Ramos (cell line): ENCODE results near the gene CHD5.

Experiments
- in situ Hi-C: fragments of 300-500 bp; cut with MboI; formaldehyde crosslinking; loops from one replicate; pipeline ENCODE4 v1.14.3; 2022; ENCODE audit warnings: low sequenced_read_pairs; ENCODE audit not compliant: unreplicated experiment

The CHD5 gene

GRCh38 chr1:6205849-6206519 is 25.9 kb upstream of the CHD5 start, which contains the start of gene RNF207:
TSS of gene RNF207 (plus strand) at chr1:6206119. CDS start at chr1:6206536, 417 bp downstream.
- in situ Hi-C loops, result no loop called here

- in situ Hi-C loops, result no loop called here
These were observed 22.1 kb upstream of the CHD5 start for GRCh38 chr1:6202256-6202655.

GRCh38 chr1:6200188-6200809 is 20.2 kb upstream of the CHD5 start:
- in situ Hi-C loops, result no loop called here

GRCh38 chr1:6199298-6200187 is 19.4 kb upstream of the CHD5 start, which contains the start of gene RPL22:
TSS of gene RPL22 (minus strand) at chr1:6199595. CDS start at chr1:6199573, 22 bp downstream.
- in situ Hi-C loops, result no loop called here

GRCh38 chr1:6198646-6199297 is 18.7 kb upstream of the CHD5 start:
- in situ Hi-C loops, result no loop called here

- in situ Hi-C loops, result no loop called here
These were observed 17.8 kb upstream of the CHD5 start for GRCh38 chr1:6197746-6198427.

GRCh38 chr1:6191968-6192367 is 11.8 kb upstream of the CHD5 start:
- in situ Hi-C loops, result no loop called here

GRCh38 chr1:6188466-6188865 is 8.3 kb upstream of the CHD5 start:
- in situ Hi-C loops, result no loop called here

- in situ Hi-C loops, result no loop called here
These were observed 5.7 kb upstream of the CHD5 start for GRCh38 chr1:6185635-6186382.

- in situ Hi-C loops, result no loop called here
These were observed 5.0 kb upstream of the CHD5 start for GRCh38 chr1:6185151-6185550.

- in situ Hi-C loops, result no loop called here
These were observed 4.1 kb upstream of the CHD5 start for GRCh38 chr1:6184083-6184783.

GRCh38 chr1:6183520-6183989 is 3.4 kb upstream of the CHD5 start:
- in situ Hi-C loops, result no loop called here

GRCh38 chr1:6181347-6181770 is 1.2 kb upstream of the CHD5 start:
- in situ Hi-C loops, result no loop called here

GRCh38 chr1:6180707-6181311 is 688 bp upstream of the CHD5 start:
- in situ Hi-C loops, result no loop called here

- in situ Hi-C loops, result no loop called here
These were observed 451 bp downstream of the CHD5 start for GRCh38 chr1:6179564-6180175.

GRCh38 chr1:6178751-6179563 is 1.2 kb downstream of the CHD5 start:
- in situ Hi-C loops, result no loop called here
